HG02943 (cell line): ENCODE data around the gene HNF1B.
A peak's percentile ranks its signal among the peaks of the same experiment; 100 is the strongest.

Source experiments
- ATAC-seq: cut with Tn5 transposase; IDR thresholded peaks from one replicate; pipeline ENCODE4 v1.9.1; 2021; ENCODE audit warnings: mild to moderate bottlenecking, low read depth, moderate library complexity; ENCODE audit not compliant: unreplicated experiment

HNF1B gene

GRCh38 chr17:37762666-37763065 is 17.8 kb upstream of the HNF1B start:
- ATAC-seq: no peak

- ATAC-seq: no peak
Observed at GRCh38 chr17:37761961-37762360, 17.1 kb upstream of the HNF1B start.

DNA sequence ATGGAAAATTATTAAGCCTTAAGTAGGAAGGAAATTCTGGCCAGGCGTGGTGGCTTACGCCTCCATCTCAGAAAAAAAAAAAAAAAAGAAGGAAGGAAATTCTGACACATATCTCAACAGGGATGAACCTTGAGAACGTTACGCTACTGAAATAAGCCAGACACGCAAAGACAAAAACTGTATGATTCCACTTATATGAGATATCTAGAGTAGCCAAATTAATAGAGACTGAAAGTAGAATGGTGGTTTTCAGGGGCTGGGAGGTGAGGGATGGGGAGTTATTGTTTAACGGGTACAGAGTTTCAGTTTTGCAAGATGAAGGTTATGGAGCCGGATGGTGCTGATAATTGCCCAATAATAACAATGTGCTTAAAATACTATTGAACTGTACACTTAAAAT is 16.2 kb upstream of the HNF1B start:
- ATAC-seq: no peak

- ATAC-seq: no peak
Observed at GRCh38 chr17:37759014-37759637, 14.3 kb upstream of the HNF1B start.

GRCh38 chr17:37756051-37756450 is 11.2 kb upstream of the HNF1B start:
- no peak for ATAC-seq

- ATAC-seq: no peak
Observed at GRCh38 chr17:37755455-37755854, 10.6 kb upstream of the HNF1B start.

DNA sequence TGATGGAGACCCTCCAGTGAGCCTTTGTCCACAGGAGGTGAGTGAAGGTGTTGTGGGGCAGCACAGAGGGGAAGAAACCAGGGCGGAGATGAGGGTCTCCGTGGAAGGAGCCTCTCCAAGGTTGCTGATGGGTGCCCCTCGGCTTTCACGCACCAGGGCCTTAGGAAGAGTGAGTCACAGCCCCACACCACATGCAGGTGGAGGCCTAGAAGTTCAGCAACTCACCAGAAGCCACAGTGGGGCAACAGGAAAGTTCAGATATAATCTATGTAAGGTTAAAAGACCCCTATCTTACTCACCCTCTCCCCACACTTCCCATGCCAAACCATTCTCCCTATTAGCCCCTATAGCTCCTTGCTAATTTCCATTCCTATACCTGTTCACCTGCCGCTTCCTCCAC is 9.5 kb upstream of the HNF1B start:
- no peak for ATAC-seq

GRCh38 chr17:37752482-37752881 is 7.6 kb upstream of the HNF1B start:
- ATAC-seq: no peak

GRCh38 chr17:37750768-37751475 is 6.1 kb upstream of the HNF1B start:
- no peak for ATAC-seq

GRCh38 chr17:37750292-37750691 is 5.4 kb upstream of the HNF1B start:
- ATAC-seq: no peak

- no peak for ATAC-seq
Observed at GRCh38 chr17:37747222-37747621, 2.4 kb upstream of the HNF1B start.

GRCh38 chr17:37746617-37747016 is 1.8 kb upstream of the HNF1B start:
- ATAC-seq: no peak

- ATAC-seq: no peak
Observed at GRCh38 chr17:37745801-37746426, 1.1 kb upstream of the HNF1B start.

DNA sequence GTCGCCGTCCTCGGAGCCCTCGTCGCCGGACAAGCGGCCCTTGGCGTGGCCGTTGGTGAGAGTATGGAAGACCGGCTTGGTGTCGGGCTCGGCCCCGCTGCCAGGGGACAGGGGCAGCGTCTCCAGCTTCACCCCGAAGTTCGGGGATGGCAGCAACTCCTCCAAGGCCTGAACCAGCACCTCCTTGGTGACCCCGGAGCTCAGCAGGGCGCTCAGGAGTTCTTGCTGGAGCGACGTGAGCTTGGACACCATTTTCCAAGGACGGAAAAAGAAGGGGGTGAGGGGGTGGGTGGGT is 279 bp downstream of the HNF1B start:
- peak; percentile 11 for ATAC-seq

DNA sequence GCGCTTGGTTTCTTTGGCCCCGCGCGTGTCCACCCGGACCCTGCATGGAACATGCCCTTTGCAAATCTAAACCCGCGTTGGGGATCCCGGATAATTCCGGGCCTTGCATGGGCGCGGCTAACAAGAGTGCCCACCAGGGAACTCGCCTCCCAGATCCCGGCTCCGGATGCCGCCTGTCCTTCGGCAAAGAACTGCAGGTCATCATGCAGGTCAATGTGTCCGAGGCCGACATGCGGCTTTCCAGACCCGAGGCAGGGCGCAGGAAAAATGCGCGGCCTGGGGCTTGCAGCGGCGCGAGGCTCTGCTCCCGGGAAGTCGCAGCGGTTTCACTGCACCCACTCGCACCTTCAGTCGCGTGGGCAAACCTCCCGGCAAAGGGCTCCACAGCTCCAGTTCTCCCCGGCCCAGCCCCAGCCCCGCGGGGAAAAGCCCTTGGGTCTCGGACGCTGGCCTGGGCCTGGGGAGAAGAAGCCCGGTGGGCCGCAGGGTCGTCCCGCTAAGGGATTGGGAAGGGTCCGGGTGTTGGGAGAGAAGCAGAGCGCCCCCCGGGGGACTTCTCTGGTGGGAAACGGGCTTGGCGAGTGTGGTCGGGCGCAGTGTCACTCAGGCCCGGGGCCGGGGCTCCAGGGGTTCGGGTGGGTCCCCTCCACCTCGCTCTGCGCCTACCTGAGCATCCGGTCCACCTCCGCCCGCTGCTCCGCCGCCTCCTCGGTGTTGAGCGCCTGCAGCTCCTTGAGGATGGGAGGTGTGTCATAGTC is 805 bp downstream of the HNF1B start:
- ATAC-seq: peak; percentile 7

- ATAC-seq: no peak
Observed at GRCh38 chr17:37743612-37743874, 1.3 kb downstream of the HNF1B start.

GRCh38 chr17:37742762-37743611 is 1.9 kb downstream of the HNF1B start:
- no peak for ATAC-seq

GRCh38 chr17:37742116-37742761 is 2.6 kb downstream of the HNF1B start:
- ATAC-seq: no peak

DNA sequence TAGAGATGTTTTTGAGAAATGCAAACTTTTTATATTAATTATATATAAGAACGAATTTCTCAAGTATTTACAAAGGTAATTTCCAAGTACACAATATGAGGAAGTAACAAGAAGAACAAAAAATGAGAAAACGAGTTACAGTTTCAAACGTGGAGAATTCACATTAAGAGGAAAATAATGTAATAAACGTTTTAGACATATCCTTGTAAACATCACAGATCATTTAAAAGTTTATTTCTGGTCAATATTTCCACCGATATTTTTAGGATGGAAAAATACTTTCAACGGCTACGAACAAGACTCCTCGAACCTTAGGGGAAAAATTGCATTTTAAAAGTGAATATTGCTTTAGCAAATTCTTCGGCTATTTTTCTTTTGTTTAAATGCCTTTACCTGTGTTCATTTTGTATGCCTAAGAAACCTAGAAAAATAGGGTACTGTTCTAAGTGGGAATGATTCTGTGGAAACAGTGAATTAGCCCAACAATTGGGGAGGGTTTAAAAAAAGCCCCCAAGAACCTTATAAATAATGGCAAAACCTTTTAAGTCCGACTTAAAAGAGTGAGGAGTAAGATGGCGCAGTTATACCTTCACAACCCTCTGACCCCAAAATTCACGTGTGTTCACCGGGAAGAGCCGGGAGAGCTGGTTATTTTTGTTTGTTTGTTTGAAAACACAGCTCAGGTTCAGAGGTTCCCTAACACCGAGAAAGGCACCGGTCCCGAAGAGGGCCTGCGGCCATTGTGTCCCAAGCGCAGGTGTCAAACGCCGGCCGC is 3.3 kb downstream of the HNF1B start:
- ATAC-seq: no peak

DNA sequence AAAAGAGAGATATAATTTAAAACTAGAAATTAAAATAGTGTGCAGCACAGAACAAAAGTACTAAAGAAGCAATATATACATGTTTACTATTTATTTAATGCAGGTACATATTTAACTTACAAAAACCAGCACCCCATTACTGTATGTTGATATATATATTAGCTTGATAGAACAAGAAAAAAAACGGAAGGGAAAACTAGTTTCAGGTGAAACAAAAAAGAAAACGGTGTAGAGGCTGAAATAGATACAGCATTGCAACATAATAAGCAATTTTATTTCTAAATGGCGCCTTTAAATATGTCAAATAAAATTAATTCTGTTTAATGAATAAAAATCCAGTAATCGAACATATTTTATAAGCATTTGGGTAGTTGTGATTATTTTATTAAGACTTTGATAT is 3.9 kb downstream of the HNF1B start:
- no peak for ATAC-seq
